ENCODE results near the gene SLC45A2. TPM values are rescaled to one million over a fixed set of nuclear protein-coding genes. Genes with fewer than 3 reads are reported as not detected.

SLC45A2 gene
- total RNA-seq, 1 donor from 2014 or later: not detected

DNA sequence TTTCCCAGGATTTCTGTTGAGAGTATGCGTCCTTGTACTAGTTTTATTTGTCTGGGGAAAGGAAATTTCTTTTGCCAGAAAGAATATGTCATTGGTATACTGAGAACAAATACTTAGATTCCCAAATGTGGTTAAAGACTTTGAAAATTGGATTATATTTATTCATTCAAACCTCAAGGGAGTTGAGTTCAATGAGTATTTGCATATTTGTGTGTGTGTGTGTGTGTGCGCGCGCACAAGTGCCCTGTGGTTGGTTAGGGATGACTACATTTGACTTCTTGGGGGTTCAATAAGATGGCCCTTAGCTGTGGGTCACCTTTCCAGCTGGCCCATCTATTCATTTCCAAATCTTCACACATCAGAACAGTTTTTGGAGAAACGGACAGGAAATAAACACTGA, 43.4 kb downstream of the SLC45A2 start:
- H3K27me3 ChIP-seq (ENCODE audit: control insufficient read depth, insufficient read depth, low read length): peaks cover 26% of the 10 kb centered on the region

DNA sequence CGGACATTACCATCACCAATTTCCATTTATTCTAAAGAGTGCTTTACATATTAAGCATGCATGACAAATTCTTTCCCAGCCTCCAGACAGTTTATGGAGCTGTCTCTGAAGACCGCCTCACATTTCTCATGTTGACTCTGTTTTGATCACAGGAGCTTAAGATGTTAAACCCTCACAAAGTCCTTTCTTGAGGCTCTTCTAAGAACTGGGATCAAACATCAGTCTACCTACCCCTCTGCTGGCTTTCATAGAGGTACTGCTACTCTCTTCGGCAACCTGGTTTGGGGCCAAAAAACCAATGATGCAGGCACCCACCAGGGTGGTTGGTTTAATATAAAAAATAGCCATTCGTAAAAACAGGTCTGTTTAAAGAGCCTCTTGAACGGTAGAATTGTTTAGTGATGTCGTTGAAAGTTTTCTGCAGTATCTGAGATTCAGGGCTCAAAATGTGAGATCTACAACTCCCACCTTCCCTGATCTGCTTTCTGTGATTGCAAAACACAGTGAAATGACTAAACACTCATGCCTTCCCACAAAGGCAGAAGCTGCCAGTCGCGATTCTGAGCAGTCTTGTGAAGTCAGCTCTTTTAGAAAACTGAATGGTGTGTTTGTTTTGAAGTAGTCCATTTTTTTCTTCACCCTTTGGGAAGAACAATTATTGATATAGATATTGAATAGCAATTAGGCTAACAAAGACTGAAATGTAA, 44.8 kb downstream of the SLC45A2 start:
- TF ChIP-seq, protein P1, sequence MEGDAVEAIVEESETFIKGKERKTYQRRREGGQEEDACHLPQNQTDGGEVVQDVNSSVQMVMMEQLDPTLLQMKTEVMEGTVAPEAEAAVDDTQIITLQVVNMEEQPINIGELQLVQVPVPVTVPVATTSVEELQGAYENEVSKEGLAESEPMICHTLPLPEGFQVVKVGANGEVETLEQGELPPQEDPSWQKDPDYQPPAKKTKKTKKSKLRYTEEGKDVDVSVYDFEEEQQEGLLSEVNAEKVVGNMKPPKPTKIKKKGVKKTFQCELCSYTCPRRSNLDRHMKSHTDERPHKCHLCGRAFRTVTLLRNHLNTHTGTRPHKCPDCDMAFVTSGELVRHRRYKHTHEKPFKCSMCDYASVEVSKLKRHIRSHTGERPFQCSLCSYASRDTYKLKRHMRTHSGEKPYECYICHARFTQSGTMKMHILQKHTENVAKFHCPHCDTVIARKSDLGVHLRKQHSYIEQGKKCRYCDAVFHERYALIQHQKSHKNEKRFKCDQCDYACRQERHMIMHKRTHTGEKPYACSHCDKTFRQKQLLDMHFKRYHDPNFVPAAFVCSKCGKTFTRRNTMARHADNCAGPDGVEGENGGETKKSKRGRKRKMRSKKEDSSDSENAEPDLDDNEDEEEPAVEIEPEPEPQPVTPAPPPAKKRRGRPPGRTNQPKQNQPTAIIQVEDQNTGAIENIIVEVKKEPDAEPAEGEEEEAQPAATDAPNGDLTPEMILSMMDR (IDR thresholded peaks at IDR 0.05; ENCODE audit: insufficient read depth, low read length, severe bottlenecking): no peak
- peak; percentile 16 for DNase-seq (ENCODE audit: low read depth)
- Histone ChIP-seq H3K36me3 (ENCODE audit: control insufficient read depth, insufficient read depth, low read length) (no peaks in the 10 kb centered on the region), H3K4me3 (ENCODE audit: low read depth, low read length) (no peak overlapping the region), H3K27me3 (ENCODE audit: control insufficient read depth, insufficient read depth, low read length) (peaks cover 27% of the 10 kb centered on the region)
- FAIRE-seq: no peak

More for the DNA sequence above, 43.4 kb downstream of the SLC45A2 start:
- TF ChIP-seq, protein P1 (IDR thresholded peaks at IDR 0.05; ENCODE audit: insufficient read depth, low read length, severe bottlenecking): no peak
- no peak overlapping the region for H3K4me3 ChIP-seq (ENCODE audit: low read depth, low read length)
- DNase-seq (ENCODE audit: low read depth) (no peak), FAIRE-seq (no peak)
- H3K36me3 ChIP-seq (ENCODE audit: control insufficient read depth, insufficient read depth, low read length): no peaks in the 10 kb centered on the region

DNA sequence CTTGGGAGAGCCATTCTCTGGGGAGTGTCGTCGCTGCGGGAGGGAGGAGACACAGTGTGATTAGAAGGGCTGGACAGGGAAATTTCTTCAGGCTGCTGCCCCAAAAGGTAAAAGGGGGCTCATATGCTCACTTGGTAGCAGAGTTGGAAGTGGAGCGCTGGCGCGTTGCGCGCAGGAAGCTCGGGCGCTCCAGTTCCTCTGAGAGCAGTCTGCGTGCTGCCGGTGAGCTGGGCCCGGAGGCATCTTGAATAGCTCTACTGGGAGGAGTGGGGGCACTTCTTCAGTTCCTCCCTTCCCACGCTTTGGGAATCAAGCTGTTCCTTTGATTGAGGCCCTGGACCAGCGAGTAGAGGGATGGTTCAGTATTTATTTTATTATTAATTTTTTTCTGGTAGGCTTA, 45.6 kb downstream of the SLC45A2 start:
- peaks cover 27% of the 10 kb centered on the region for H3K27me3 ChIP-seq (ENCODE audit: control insufficient read depth, insufficient read depth, low read length)
- TF ChIP-seq, protein P1 (IDR thresholded peaks at IDR 0.05; ENCODE audit: insufficient read depth, low read length, severe bottlenecking): no peak
- DNase-seq (ENCODE audit: low read depth) (no peak), FAIRE-seq (no peak)
- H3K4me3 ChIP-seq (ENCODE audit: low read depth, low read length): no peak overlapping the region
- H3K36me3 ChIP-seq (ENCODE audit: control insufficient read depth, insufficient read depth, low read length): no peaks in the 10 kb centered on the region

- no peaks in the 10 kb centered on the region for H3K36me3 ChIP-seq (ENCODE audit: control insufficient read depth, insufficient read depth, low read length)
- FAIRE-seq (no peak), DNase-seq (ENCODE audit: low read depth) (no peak)
- TF ChIP-seq, protein P1 (IDR thresholded peaks at IDR 0.05; ENCODE audit: insufficient read depth, low read length, severe bottlenecking): no peak
- no peak overlapping the region for H3K4me3 ChIP-seq (ENCODE audit: low read depth, low read length)
- H3K27me3 ChIP-seq (ENCODE audit: control insufficient read depth, insufficient read depth, low read length): peaks cover 27% of the 10 kb centered on the region
Measured at GRCh38 chr5:33938507-33938796, 46.0 kb downstream of the SLC45A2 start.

DNA sequence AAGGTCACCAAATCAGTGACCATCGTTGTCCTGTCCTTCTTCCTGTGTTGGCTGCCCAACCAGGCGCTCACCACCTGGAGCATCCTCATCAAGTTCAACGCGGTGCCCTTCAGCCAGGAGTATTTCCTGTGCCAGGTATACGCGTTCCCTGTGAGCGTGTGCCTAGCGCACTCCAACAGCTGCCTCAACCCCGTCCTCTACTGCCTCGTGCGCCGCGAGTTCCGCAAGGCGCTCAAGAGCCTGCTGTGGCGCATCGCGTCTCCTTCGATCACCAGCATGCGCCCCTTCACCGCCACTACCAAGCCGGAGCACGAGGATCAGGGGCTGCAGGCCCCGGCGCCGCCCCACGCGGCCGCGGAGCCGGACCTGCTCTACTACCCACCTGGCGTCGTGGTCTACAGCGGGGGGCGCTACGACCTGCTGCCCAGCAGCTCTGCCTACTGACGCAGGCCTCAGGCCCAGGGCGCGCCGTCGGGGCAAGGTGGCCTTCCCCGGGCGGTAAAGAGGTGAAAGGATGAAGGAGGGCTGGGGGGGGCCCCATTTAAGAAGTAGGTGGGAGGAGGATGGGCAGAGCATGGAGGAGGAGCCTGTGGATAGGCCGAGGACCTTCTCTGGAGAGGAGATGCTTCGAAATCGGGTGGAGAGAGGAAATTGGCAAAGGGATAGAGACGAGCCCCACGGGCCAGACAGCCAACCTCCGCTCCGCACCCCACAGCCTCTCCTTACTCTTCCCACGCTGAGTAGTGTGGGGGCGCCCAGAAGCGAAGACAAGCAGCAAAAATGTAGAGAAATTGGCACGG, 46.6 kb downstream of the SLC45A2 start:
- no peak overlapping the region for H3K4me3 ChIP-seq (ENCODE audit: low read depth, low read length)
- peaks cover 27% of the 10 kb centered on the region for H3K27me3 ChIP-seq (ENCODE audit: control insufficient read depth, insufficient read depth, low read length)
- no peak for DNase-seq (ENCODE audit: low read depth)
- TF ChIP-seq, protein P1 (IDR thresholded peaks at IDR 0.05; ENCODE audit: insufficient read depth, low read length, severe bottlenecking): no peak
- H3K36me3 ChIP-seq (ENCODE audit: control insufficient read depth, insufficient read depth, low read length): no peaks in the 10 kb centered on the region
- FAIRE-seq: no peak
